ENCODE measurements around the gene N4BP2L1.

- TF ChIP-seq, protein P1, sequence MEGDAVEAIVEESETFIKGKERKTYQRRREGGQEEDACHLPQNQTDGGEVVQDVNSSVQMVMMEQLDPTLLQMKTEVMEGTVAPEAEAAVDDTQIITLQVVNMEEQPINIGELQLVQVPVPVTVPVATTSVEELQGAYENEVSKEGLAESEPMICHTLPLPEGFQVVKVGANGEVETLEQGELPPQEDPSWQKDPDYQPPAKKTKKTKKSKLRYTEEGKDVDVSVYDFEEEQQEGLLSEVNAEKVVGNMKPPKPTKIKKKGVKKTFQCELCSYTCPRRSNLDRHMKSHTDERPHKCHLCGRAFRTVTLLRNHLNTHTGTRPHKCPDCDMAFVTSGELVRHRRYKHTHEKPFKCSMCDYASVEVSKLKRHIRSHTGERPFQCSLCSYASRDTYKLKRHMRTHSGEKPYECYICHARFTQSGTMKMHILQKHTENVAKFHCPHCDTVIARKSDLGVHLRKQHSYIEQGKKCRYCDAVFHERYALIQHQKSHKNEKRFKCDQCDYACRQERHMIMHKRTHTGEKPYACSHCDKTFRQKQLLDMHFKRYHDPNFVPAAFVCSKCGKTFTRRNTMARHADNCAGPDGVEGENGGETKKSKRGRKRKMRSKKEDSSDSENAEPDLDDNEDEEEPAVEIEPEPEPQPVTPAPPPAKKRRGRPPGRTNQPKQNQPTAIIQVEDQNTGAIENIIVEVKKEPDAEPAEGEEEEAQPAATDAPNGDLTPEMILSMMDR (IDR thresholded peaks at IDR 0.05), result no peak
- no peak for TF ChIP-seq EZH2 (IDR thresholded peaks at IDR 0.05)
Observed at GRCh38 chr13:32383836-32384618, 43.9 kb downstream of the N4BP2L1 start.

Data from neural progenitor cell (in vitro differentiated cells).